GM12874 (cell line): ENCODE data around the gene GASK1A.

ENCODE experiments used
- CTCF ChIP-seq: IDR thresholded peaks from 2 replicates; pipeline ENCODE4 v1.5.1; 2011; ENCODE audit warnings: low read depth, mild to moderate bottlenecking, control low read depth, low read length, moderate library complexity; ENCODE audit not compliant: insufficient read depth

Gene GASK1A

GRCh38 chr3:43076857-43077256, 97.7 kb downstream of the GASK1A start:
- no peak for TF ChIP-seq CTCF

- no peak for TF ChIP-seq CTCF
These were observed 98.2 kb downstream of the GASK1A start for GRCh38 chr3:43077261-43077660.

- no peak for TF ChIP-seq CTCF
These were observed 98.6 kb downstream of the GASK1A start for GRCh38 chr3:43077707-43078106.

- no peak for TF ChIP-seq CTCF
These were observed 100.6 kb downstream of the GASK1A start for GRCh38 chr3:43079536-43080332.

- TF ChIP-seq CTCF: no peak
These were observed 101.8 kb downstream of the GASK1A start for GRCh38 chr3:43080726-43081568.

- TF ChIP-seq CTCF: no peak
These were observed 102.7 kb downstream of the GASK1A start for GRCh38 chr3:43081796-43082195.

GRCh38 chr3:43082457-43082856, 103.3 kb downstream of the GASK1A start:
- no peak for TF ChIP-seq CTCF
